Limb (tissue), 2 donors: ENCODE results near the gene PRAMEF12.
"Not testable (repeated sequence)": the region's sequence is repeated elsewhere in the genome, so short reads cannot be mapped to it uniquely, and the experiment has no call there.

Source experiments
- DNase-seq, 2 donors: peaks; one replicate each; pipeline ENCODE4 v3.0.0-alpha.2; 2016; ENCODE audit errors: extremely low spot score in 2 of 2

PRAMEF12 gene

DNA sequence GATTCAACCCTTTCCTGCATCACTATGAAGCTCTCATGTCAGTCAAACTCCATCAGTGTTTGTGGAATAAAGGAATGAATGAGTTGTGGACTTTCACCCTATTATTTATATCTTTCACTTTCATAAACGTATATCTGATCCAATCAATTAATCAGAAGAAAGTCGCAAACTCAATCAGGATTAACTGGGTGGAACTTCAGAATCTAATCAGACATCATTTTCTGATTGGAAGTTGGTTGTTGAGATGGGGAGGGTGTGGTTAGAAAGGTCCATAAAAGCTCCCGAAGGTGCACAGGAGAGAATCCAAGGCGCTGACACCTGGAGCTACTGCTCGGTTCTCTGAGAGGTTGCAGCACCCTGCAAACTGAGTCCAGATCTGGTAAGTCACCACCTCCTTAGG, at the start of gene PRAMEF12:
Gene PRAMEF12, plus strand, starts transcription at position 301 of the 400 bp plus-strand sequence. CDS start 1,130 bp downstream, outside the sequence.
- DNase-seq, result no peak

DNA sequence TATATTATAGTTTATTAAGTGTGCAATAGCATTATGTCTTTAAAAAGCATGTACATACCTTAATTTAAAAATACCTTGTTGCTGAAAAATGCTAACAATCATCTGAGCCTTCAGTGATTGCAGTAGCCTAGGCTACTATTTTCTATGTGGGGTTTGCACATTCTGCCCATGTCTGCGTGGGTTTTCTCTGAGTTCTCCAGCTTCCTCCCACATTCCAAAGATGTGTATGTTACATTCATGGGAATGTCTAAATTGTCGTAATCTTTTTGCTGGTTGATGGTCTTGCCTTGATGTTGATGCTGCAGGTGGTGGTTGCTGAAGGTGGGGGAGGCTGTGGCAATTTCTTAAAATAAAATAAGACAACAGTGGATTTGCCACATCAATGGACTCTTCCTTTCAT, 45.1 kb upstream of the PRAMEF12 start:
- DNase-seq, result no peak

DNA sequence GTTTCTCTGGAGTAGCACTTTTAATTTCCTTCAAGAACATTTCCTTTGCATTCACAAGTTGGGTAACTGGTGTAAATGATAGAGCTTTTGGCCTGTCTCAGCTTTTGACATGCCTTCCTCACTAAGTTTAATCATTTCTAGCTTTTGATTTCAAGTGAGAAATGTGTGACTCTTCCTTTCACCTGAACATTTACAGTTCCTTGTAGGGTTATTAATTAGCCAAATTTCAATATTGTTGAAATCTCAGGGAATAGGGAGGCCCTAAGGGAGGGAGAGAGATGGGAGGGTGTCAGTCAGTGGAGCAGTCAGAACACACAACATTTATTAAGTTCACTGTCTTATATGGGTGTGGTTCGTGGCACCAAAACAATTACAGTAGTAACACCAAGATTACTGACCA, 43.4 kb upstream of the PRAMEF12 start:
- DNase-seq, result no peak

DNA sequence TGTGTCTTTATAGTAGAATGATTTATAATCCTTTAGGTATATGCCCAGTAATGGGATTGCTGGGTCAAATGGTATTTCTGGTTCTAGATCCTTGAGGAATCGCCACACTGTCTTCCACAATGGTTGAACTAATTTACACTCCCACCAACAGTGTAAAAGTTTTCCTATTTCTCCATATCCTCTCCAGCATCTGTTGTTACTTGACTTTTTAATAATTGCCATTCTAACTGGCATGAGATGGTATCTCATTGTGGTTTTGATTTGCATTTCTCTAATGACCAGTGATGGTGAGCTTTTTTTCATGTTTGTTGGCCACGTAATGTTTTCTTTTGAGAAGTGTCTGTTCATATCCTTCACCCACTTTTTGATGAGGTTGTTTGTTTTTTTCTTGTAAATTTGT, 42.5 kb upstream of the PRAMEF12 start:
- DNase-seq, result not testable (repeated sequence)

DNA sequence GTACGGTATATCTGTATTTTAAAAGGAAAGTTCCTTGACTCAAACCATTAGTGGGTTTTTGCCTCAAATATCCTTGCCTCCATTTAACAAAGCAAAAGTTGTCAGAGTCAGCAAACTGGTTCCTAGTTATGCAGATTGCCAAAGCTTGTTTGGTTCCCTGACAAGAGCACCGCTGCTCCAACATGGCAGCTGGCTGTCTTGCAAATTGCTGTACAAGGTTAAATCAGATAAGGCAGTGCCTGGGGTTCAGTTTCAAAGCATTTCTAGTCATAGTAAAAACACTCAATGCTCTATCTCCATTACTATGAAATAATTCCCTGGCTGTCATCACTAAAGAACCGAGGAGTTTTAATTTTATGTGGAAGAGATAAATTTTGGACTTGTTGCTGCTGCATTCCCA, 38.9 kb upstream of the PRAMEF12 start:
- DNase-seq, result no peak

DNA sequence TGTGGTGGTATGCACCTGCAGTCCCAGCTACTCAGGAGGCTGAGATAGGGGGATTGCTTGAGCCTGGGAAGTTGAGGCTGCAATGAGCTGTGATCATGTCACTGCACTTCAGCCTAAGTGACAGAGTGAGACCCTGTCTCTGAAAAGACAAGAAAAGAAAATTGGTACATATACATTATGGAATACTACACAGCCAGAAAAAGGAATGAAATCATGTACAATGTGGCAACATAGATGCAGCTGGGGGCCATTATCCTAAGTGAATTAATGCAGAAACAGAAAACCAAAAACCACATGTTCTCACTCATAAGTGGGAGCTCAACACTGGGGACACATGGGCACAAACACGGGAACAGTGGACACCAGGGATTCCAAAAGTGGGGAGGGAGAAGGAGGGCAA, 34.6 kb upstream of the PRAMEF12 start:
- no peak for DNase-seq

DNA sequence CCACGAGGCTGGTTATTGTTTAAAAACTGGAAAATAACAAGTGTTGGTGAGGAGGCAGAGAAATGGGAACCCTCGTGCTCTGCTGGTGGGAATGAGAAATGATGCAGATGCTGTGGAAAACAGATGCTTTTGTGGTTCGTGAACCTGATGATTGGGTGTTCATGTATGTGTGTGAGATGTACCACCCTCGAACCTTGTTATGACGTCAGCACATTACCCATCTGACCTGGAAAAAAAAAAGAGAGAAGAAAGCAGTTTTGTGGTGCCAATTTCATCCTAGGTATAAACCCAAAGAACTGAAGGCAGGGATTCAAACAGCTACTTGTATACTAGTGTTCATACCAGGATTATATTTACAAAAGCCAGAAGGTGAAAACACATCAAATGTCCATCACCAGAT, 33.9 kb upstream of the PRAMEF12 start:
- DNase-seq, result no peak

DNA sequence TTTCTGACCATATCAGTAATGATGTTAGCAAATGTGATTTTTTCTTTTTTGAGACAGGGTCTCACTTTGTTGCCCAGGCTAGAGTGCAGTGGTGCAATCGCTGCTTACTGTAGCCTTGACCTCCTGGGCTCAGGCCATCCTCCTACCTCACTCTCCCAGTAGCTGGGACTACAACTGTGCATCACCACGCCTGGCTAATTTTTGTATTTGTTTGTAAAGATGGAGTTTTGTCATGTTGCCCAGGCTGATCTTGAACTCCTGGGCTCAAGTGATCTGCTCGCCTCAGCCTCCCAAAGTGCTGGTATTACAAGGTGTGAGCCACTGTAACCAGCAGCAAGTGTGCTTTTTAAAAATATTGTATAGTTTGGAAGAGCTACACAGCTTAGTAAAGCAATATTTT, 31.6 kb upstream of the PRAMEF12 start:
- no peak for DNase-seq

DNA sequence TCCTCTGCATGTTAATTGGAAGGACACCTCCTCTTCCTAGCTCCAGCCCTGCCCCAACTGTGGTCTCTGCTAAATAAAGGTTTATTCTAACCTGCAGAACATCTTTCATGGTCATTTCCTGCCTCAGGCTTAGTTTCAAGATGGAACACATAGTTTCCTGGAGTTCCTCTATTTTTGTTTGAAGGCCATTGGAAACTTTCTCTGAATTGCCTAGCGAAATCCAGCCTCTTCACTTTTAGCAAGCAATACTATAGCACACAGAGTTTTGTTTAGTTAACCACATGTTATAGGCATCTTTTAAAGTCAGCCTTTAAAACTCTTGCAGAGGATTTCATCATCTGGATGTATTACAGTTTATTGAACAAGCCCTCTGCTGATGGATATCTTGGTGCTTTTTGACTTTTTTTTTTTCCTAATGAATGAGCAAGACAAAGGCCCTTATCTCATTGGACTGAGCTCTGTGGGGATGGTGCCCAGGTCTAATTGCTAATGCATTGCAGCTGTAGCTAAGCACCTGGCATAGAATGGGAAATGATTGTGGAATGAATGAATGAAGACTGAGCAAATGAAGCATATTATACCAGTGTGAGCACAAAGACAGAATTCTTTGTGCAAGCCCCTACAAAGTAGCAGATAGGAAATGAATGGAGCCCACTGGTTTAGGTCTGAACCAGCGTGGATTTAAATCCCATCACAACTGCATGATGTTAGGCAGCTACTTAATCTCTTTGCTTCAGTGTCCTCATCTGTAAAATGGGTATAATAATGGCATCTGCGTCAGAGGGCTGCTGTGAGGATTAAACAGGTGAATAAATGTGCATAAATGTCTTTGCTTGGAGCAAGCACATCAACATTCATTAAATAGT, 28.2 kb upstream of the PRAMEF12 start:
- no peak for DNase-seq

DNA sequence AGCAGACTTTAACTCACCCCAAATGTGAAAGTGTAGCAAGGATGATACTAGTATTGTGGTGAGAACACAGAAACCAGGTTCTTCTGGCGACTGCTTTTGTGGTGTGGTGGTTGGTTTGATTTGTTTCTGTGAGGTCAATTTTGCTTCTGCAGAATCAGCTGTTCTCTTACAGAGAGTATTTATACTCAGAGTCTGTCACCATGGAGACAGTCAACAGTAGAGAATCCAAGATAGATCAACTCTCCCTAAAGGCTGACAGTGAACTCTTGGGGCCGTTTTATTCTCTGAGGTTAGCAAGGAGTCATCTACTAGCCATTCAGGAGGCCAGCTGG, 27.6 kb upstream of the PRAMEF12 start, which contains the start of gene CFAP107:
Gene CFAP107, plus strand, starts transcription at position 209 of the 332 bp plus-strand sequence. CDS start 231 bp downstream, outside the sequence.
- DNase-seq, result peak in 1 of 2 donors; percentile 26

DNA sequence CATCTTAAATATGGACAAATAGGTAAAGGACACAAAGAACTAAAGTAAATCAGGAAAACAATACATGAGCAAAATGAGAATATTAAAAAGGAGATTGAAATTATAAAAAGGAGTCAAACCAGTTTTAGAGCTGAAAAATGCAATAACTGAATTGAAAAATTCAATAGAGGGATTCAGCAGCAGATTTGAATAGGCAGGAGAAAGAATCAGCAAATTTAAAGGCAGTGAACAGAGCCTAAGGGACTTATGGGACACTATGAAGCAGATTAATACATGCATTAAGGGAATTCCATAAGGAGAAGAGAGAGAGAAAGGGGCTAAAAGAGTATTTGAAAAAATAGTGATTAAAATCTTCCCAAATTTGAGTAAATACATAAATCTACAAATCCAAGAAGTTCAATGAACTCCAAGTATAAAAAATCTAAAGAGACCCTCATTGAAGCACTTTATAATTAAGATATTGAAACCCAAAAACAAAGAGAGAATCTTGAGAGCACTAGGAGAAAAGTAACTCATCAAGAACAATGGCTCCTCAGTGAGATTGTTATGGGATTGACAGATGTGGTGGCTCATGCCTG, 24.7 kb upstream of the PRAMEF12 start:
- no peak for DNase-seq

DNA sequence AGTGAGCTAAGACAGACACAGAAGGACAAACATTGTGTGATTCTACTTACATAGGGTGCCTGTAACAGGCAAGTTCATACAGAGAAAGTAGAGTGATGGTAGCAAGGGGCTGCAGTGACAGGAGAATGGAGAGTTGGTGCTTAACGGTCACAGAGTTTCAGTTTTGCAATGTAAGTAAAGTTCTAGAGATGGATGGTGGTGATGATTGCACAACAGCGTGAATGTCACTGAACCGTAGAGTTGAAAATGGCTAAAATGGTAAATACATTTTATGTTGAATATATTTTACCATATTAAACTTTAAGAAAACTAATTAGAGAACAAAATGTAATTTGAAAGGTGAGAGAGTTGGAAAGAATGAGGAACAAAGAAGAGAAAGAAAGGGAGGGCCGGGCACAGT, 18.8 kb upstream of the PRAMEF12 start:
- DNase-seq, result no peak

DNA sequence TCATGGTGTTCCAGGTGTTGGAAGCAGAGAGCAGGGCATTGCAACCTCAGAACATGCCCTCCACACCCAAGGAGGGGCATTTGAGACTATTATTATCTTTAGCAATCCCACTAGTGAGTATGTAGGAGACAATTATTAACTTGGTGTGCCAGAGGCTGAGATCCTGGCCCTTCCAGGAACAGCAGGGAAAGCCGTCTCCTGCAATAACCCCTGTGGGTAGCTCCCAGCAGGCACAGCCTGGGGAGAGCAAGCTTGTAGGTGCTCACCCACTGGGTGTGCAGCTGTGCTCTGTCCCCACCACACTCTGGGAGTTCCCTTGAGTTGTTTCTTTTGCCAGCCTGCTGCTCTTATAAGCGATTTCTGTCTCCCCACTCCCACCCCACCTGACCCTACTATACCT, 17.3 kb upstream of the PRAMEF12 start:
- DNase-seq, result no peak

DNA sequence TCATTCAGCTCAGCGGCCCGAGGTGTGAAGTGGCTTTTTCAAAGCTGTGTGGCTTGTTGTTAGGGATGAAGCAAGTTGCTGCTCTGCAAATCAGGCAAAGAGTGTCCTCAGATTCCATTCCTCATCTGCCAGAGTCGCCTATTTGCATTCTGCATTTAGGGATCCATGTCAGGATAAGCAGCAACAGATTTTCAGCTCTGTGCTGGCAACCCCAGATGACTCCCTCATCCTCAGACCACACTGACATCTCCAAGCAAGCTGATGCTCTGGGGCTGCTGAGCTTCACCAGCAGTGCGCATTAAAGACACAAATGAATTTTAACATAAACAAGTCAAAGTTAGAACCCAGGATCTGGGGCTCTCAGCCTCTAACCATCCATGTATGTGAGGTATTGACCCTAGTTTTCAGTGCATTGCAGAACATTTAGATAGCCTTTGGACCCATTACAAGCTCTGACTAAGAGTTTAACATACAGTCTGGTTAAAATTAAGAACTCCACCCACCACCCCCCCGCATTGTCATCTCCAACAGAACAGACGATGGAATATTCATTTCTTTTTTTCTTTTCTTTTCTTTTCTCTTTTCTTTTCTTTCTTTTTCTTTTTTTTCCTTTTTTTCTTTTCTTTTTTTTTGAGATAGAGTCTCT, 16.6 kb upstream of the PRAMEF12 start:
- DNase-seq, result no peak

DNA sequence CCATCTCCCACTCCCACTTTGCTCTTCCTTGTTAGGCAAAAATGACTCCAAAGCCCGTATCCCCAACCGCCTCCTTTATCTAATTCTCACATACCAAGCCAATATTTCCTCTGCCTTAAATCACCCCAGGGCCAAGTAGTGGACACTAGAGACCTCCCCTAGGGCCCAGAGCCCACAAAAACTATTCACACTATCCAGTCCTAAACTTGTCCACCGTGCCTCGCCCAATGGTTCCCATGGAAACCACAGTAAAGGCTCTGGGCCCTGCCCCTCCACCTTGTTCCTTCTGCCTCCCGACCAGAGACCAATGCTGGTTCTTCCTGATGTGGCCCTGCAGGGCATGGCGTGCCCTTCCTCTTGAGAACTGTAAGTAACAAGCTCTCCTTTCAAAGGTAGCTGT, 15.7 kb upstream of the PRAMEF12 start:
- DNase-seq, result no peak

DNA sequence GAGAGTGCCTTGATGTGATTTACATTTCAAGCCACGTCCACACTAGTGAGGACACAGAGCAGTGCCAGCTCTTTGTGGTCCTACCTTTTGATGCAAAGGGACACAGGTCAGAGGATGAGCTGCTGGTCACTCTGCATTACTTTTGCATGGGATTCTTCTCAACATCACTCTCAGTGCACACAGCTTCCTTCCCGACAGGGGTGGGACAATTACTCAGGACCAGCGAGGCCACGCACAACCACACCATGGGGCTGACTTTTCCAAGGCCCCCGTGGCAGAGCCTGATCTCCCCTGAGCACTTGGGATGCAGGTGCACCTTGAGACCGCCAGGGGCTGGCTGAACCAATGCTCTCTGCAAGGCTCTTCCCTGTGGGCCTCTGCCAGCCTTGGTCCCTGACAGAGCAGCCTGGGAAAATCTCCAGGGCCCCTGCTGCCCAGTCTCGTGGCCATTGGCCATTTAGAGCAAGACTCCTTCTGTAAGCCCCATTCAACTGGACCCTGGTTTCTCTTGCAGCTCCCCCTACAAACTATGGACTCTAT, 13.2 kb upstream of the PRAMEF12 start:
- no peak for DNase-seq

DNA sequence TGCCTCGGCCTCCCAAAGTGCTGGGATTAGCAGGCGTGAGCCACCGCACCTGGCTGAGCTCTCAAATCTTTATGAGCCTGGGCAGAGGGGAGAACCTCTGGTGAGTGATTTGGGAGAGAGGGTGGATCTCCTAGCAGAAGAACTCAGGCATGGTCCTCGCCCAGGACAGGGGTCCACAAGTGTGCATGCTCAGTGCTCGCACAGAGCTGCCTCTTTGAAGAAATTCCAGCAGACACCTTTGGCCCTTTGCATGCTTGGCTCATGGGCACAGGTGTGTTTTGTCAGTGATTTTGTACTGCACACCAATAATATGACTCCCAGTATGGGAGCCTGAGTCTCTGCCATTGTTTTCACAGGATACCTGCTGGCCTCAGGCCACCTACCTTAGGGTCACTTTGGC, 11.8 kb upstream of the PRAMEF12 start:
- no peak for DNase-seq

DNA sequence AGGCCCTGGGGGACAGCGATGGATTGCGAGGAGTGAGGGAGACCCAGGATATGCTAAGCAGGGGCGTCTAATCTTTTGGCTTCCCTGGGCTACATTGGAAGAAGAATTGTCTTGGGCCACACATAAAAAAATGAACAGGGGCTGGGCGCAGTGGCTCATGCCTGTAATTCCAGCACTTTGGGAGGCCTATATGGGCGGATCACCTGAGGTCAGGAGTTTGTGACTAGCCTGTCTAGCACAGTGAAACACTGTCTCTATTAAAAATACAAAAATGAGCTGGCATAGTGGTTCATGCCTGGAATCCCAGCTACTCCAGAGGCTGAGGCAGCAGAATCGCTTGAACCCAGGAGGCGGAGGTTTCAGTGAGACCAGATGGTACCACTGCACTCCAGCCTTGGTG, 10.8 kb upstream of the PRAMEF12 start:
- DNase-seq, result no peak

DNA sequence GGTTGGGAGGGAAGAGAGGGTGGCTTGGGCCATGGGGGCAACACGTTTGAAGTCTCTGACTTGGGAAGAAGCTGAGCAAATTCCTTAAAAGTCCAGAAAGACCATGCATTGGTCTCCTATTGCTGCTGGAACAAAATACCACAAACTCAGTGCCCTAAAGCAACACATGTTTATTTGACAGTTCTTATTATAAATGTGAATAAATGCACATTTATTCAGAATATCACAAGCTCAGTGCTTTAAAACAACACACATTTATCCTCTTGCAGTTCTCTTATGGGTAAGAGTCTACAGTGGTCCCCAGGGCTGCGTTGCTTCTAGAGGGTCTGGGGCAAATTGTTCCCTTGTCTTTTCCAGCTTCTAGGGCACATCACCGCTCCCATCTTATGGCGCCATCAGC, 10.1 kb upstream of the PRAMEF12 start:
- no peak for DNase-seq

DNA sequence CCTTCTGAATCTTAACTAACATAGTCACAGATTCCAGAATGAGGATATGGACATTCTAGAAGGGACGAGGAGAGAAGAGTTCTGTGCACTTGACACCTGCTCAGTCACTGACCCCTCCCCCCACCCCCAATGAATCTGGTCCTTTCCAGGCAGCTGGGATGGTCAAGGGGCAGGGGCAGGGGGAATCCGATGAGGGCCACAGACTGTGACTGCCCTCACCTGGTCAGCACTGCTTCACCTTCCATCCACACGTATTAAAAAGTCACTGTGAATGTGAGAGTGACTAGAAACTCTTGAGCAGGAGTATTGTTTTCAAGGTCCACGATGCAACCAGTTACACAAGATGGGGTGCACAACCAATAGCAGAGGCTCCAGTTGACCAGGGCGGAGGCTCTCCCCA, 9.5 kb upstream of the PRAMEF12 start:
- no peak for DNase-seq

DNA sequence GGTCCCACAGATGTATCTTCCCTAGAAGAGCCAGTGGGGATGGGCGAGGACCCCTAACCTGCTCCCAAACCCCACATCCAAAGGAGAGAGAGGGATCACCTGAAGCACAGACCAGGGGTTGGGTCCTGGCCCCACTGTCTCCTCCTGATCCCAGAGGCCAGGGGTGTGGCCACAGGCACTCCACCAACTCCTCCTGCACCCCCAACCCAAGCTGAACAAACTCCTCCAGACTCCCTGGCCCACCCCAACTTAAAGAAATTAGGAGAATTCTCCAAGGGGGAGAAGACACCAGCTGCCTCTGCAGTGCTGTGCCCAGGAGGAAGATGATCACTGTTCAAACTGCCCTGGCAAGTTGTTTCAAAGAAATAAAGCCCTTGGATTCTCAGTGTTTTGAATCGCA, 4.5 kb upstream of the PRAMEF12 start:
- no peak for DNase-seq

DNA sequence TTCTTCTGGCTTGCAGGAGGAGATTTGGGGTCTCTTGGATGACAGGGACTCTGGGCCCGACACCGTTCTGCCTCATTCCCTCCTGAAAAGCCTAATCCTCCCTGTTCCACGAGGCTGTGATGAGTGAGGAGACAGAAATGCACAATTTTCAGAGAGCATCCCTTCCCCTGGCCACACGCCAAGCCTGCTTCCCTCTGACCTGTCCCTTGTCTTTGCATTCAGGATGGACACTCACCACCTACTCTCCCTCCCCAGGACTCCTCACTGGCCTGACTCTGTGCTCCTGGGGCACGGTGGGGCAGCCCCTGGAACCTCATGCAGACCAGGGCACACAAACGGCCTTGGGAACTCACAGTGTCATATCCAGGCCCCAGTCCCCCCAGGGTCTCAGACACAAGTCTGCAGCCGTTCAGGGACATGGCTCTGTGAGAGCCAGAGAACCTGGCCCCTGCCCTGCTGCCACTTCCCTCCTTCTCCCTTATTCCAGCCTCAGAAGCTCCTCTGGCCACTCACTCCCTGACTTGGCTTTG, 3.5 kb upstream of the PRAMEF12 start:
- no peak for DNase-seq
